ENCODE data around the gene LRFN4. TPM values are rescaled to one million over a fixed set of nuclear protein-coding genes. Genes with fewer than 3 reads are reported as not detected.

The LRFN4 gene
- polyA plus RNA-seq, 3 donors, result 11.7 to 13.3 (median 13.2) TPM

GRCh38 chr11:66868726-66869566 lies 12.1 kb downstream of the LRFN4 start:
- no peak for DNase-seq (ENCODE audit: low read depth in 3 of 3, low spot score in 2 of 3)

DNA sequence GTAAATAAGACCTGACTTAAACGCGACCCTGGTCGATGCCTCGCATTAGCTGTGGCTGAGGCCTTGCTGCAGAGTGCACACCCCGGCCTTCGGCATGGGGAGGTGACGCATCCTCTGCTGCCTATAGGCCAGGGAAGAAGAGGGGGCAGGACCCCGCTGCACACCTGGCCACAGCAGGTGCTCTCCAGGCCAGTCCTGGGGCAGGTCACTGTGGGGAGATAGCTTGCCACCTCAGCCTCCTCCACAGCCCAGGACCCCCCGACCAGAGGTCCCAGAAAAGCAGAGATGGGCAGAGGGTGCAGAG lies 12.7 kb downstream of the LRFN4 start:
- no peak for DNase-seq (ENCODE audit: low read depth in 3 of 3, low spot score in 2 of 3)

DNA sequence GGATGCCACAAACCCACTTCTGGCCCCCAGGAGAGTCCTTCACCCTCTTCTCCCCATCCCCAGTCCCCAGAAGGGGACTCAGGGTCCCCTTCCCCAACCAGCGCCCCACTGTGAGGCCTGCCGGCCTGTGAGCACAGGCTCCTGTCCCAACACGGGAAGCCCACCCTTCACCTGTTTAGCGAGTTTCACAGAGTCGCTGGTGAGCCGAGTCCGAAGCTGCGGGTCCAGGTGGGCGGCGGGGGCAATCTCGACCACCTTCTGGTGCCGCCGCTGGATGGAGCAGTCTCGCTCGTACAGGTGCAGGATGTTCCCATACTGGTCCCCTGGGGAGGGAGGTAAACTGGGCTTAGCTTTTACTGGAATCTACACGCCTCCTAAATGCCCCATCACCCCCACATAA lies 13.3 kb downstream of the LRFN4 start:
- DNase-seq (ENCODE audit: low read depth in 3 of 3, low spot score in 2 of 3), result no peak

- no peak for DNase-seq (ENCODE audit: low read depth in 3 of 3, low spot score in 2 of 3)
These were observed 14.0 kb downstream of the LRFN4 start for GRCh38 chr11:66870616-66871520.

- no peak for DNase-seq (ENCODE audit: low read depth in 3 of 3, low spot score in 2 of 3)
These were observed 14.6 kb downstream of the LRFN4 start for GRCh38 chr11:66871521-66871901.

DNA sequence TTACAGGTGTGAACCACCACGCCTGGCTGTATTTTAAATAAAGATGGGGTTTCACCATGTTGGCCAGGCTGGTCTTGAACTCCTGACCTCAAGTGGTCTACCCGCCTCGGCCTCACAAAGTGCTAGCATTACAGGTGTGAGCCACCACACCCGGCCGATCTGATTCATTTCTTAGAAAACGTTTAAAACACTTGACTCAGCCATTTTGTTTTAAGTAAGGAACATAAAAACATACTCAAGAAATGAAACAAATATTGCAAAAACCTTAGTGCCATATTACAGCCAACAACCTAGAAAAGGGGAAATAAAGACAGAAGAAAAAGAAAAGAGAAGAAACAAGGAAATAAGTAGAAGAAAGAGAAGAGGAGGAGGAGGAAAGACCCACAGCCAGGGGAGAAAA lies 17.4 kb downstream of the LRFN4 start:
- no peak for DNase-seq (ENCODE audit: low read depth in 3 of 3, low spot score in 2 of 3)

GRCh38 chr11:66875378-66875777 lies 18.5 kb downstream of the LRFN4 start:
- no peak for DNase-seq (ENCODE audit: low read depth in 3 of 3, low spot score in 2 of 3)

GRCh38 chr11:66877588-66878385 lies 20.9 kb downstream of the LRFN4 start:
- DNase-seq (ENCODE audit: low read depth in 3 of 3, low spot score in 2 of 3), result no peak

DNA sequence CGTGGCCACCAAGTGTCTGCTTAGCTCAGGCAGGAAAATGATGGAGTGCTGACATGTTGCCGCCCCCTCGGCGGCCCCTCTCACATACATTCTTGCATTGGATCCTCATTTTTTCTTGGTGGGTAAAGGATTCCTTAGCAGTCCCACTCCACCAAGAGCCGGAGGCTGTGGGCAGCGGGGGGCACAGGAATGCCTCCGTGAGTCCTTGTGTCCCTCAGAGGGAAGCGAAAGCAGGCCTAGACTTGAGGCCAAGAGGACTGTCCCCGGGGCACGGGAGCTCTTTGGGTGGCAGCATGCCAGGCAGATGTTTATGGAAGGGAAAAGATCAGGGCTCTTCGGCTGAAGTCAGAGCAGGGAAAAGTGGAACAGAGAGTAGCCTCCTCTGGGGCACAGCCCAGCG lies 21.6 kb downstream of the LRFN4 start:
- DNase-seq (ENCODE audit: low read depth in 3 of 3, low spot score in 2 of 3), result no peak

DNA sequence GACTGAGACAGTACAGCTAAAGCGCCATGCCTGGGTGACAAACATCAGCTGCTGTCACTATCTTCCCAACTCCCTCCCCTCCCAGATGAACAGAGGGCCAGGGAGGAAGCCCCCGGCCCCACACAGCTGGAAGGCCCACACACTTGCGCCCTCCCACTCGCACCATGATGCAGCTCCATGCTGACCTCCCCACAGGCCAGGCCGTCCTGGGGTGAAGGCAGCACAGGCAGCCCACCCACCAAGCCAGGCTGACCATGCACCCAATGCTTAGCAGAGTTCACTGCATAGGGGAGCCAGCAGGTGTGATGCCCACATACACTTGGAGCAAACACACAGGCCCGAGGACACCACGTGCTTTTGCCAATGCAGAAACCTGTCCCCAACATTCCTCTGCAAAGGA lies 22.1 kb downstream of the LRFN4 start:
- no peak for DNase-seq (ENCODE audit: low read depth in 3 of 3, low spot score in 2 of 3)

GRCh38 chr11:66879583-66879982 lies 22.7 kb downstream of the LRFN4 start:
- DNase-seq (ENCODE audit: low read depth in 3 of 3, low spot score in 2 of 3), result no peak

DNA sequence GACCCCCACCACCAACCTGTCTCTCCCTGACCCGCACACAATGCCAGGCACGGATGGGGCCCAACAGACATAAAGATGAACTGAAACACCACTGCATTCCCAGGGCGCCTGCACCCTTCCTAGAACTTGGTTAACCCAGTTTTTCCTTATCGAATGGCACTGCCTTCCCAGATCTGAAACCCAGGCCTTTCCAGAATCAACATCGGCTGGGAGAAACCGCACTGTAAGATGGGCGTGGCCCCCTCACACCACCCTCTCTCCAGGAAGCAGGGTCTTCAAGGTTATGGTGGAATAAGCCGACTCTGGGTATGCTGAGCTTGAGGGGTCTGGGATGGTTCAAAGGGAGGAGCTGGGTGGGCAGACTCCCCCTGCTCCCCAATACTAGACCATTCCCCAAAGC lies 23.1 kb downstream of the LRFN4 start:
- no peak for DNase-seq (ENCODE audit: low read depth in 3 of 3, low spot score in 2 of 3)

DNA sequence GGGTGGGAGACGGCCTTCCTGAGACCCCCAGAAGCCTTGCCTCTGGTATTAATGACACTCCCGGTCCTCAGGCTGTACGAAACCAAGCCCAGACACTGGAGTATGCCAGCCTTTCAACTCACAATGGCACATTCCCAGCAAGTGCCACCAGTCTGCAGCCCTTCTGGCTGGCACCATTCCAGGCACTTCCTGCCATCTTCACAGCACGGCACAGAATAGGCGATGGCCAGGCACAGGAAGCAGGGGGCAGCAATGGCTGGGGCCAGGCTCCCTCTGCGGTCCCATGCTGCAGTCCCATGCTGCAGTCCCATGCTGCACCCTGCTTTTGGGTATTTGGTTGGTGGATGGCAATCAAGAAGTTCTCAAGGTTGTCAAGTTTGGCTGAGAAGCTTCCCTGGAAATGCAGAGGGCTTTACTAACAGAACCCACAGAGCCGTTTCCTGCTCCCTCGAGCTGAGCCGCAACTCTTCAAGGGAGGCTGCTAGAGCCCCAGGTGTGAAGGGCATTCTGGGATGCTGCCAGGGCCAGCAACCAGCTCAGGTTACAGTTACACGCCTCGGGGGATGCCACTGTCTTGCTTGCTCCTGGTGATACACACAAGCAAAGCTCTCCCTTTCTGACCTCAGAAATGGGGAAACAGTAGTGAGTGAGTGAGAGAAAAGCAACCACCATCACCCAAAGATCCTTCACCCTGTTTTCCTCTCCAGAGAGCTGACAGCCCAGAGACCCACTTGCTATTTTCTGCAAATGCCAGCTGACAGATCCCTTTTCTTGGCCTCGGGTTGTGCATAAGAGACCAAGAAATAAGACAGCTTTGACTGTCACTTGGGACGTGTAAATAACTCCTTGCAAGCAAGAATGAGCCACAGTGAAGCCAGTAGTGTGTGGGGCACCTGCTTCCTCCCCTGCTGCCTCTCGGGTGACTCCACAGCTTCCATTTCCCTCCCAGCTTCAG lies 23.9 kb downstream of the LRFN4 start:
- DNase-seq (ENCODE audit: low read depth in 3 of 3, low spot score in 2 of 3), result no peak

GRCh38 chr11:66881451-66881835 lies 24.6 kb downstream of the LRFN4 start:
- DNase-seq (ENCODE audit: low read depth in 3 of 3, low spot score in 2 of 3), result no peak

DNA sequence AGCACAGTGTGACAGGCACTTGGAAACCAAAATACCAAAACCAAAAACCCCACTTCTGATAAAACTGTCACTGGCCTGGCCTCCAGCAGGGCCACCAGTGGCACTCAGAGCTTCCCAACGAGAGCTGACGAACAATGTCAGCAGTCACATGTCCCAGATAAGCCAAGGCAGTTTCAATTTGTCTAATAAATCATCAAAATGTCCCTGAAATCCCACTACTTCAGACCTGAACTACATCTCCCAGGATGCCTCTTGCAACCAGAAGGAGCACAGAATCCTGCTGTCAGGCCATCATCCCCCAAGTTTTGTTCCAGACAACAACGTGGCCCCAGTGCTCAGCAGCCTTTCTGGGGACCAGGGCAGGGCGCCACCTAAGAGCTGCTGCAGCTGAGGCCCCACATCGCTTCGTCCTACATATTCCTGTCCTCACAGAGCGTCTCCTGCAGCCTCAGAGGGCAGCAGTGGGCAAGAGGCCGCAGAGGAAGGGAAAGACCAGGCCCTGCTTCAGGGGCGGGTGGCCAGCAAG lies 25.1 kb downstream of the LRFN4 start:
- DNase-seq (ENCODE audit: low read depth in 3 of 3, low spot score in 2 of 3), result no peak

DNA sequence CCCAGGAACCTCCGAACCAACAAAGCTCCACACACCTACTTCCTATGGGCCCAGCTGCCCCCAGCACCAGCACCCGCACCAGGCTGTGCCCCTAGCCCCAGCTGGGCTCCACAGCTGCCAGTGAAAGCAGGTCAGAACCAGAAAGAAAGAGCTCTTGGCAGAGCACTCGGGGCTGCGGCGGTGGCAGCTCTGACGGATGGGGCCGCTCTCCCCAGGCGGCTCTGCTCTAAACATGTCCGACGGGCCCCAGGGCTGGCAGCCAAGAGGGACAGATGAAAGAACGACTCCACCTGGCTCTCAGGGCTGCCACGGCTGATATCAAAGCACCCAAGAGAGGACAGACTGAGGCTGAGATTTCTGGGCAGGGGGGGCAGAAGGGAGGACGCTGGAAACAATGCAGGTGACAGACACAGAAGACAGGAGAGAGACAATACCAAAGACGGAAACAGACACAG lies 25.7 kb downstream of the LRFN4 start:
- no peak for DNase-seq (ENCODE audit: low read depth in 3 of 3, low spot score in 2 of 3)

- DNase-seq (ENCODE audit: low read depth in 3 of 3, low spot score in 2 of 3), result no peak
These were observed 26.4 kb downstream of the LRFN4 start for GRCh38 chr11:66883016-66883965.

- DNase-seq (ENCODE audit: low read depth in 3 of 3, low spot score in 2 of 3), result no peak
These were observed 27.6 kb downstream of the LRFN4 start for GRCh38 chr11:66884443-66884842.

DNA sequence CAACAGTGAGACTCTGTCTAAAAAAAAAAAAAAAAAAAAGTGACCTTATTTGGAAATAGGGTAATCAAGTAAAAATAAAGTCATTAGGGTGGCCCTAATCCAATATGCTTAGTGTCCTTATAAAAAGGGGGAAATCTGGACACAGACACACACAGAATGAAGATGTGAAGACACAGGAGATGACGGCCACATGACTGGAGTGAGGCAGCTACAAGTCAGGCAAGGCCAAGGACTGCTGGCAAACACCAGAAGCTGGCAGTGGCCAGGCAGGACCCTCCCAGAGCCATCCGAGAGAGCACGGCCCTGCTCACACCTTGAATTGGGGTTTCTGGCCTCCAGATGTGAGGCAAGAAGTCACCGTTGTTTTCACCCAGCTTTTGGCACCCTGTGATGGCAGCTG lies 28.6 kb downstream of the LRFN4 start:
- no peak for DNase-seq (ENCODE audit: low read depth in 3 of 3, low spot score in 2 of 3)

All from right renal cortex interstitium (tissue), 3 donors.